IPS-20b (cell line): ENCODE results near the gene ATM.

Source experiments
- H3K27ac ChIP-seq: one replicate; pipeline ENCODE4 v1.5.1; 2013; ENCODE audit warnings: low read length
- H3K27me3 ChIP-seq: 2 replicates; pipeline ENCODE4 v1.6.1; 2013; ENCODE audit warnings: mild to moderate bottlenecking, low read length, inconsistent platforms; ENCODE audit not compliant: insufficient read depth
- H3K36me3 ChIP-seq: 2 replicates; pipeline ENCODE4 v1.6.1; 2013; ENCODE audit warnings: low read depth, mild to moderate bottlenecking, inconsistent platforms, low read length, moderate library complexity; ENCODE audit not compliant: insufficient read depth
- H3K4me1 ChIP-seq: 2 replicates; pipeline ENCODE4 v1.6.1; 2013; ENCODE audit warnings: mild to moderate bottlenecking, control low read depth, inconsistent platforms, low read length, moderate library complexity; ENCODE audit not compliant: insufficient read depth
- H3K4me3 ChIP-seq: 2 replicates; pipeline ENCODE4 v1.5.1; 2013; ENCODE audit warnings: mild to moderate bottlenecking, low read length, inconsistent platforms
- H3K9ac ChIP-seq: 2 replicates; pipeline ENCODE4 v1.6.1; 2013; ENCODE audit warnings: low read depth, mild to moderate bottlenecking, inconsistent platforms, low read length, moderate library complexity
- H3K9me3 ChIP-seq: 2 replicates; pipeline ENCODE4 v1.6.1; 2013; ENCODE audit warnings: mild to moderate bottlenecking, low read depth, low read length, inconsistent platforms; ENCODE audit not compliant: insufficient read depth

Gene ATM

DNA sequence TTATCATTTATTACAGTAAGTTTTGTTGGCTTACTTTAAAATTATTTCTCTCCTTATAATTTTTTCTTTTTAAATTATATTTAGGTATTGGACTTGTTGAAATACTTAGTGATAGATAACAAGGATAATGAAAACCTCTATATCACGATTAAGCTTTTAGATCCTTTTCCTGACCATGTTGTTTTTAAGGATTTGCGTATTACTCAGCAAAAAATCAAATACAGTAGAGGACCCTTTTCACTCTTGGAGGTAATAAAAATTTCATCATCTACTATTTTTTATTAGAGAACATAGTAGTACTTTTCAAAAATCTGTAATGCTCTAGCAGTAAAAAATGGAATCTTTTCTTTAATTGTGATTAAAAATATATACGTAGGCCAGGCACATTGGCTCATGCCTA lies 70.4 kb downstream of the ATM start:
- Histone ChIP-seq H3K4me1 (no peaks in the 10 kb centered on the region), H3K9ac (no peak overlapping the region), H3K9me3 (no peaks in the 10 kb centered on the region), H3K27ac (no peak overlapping the region), H3K36me3 (peaks cover 89% of the 10 kb centered on the region), H3K4me3 (no peak overlapping the region), H3K27me3 (no peaks in the 10 kb centered on the region)

DNA sequence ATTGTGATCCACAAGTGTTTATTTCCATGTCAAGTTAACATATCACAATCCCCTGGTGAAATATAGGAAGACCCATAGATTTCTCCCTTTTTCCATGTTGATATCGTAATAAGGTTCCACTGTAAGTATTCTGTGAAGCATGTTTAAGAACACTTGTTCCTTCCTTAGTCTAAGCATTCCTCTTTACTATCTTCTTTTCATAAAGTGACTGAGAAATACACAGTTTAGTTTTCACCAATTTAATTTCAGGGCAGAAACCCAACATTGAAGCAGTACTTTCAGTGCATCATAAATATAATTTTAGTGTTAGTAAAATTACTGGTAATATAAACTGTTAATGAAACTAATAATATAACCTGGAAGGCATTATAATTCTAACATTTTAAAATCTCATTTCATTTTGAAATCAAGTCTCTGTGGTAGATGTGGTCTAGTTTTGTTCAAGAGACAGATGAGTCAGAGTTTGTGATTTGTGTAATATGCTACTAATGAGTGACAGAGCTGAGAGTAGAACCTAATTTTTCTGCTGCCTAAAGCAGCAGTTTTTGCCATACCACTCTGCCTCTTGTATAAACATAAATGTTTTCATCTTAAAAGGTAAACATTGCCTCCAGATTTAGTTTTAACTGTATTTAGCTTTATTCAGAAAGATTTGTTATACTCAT lies 79.4 kb downstream of the ATM start:
- H3K4me1 ChIP-seq, result no peaks in the 10 kb centered on the region
- no peak overlapping the region for H3K27ac ChIP-seq
- peaks cover 97% of the 10 kb centered on the region for H3K36me3 ChIP-seq
- no peak overlapping the region for H3K9ac ChIP-seq
- H3K27me3 ChIP-seq, result no peaks in the 10 kb centered on the region
- H3K4me3 ChIP-seq, result no peak overlapping the region
- no peaks in the 10 kb centered on the region for H3K9me3 ChIP-seq

- H3K9ac ChIP-seq, result no peak overlapping the region
- H3K4me3 ChIP-seq, result no peak overlapping the region
- no peaks in the 10 kb centered on the region for H3K9me3 ChIP-seq
- H3K36me3 ChIP-seq, result peaks cover 88% of the 10 kb centered on the region
- no peak overlapping the region for H3K27ac ChIP-seq
- no peaks in the 10 kb centered on the region for H3K4me1 ChIP-seq
- H3K27me3 ChIP-seq, result no peaks in the 10 kb centered on the region
Observed at GRCh38 chr11:108307751-108308150, 84.9 kb downstream of the ATM start.

DNA sequence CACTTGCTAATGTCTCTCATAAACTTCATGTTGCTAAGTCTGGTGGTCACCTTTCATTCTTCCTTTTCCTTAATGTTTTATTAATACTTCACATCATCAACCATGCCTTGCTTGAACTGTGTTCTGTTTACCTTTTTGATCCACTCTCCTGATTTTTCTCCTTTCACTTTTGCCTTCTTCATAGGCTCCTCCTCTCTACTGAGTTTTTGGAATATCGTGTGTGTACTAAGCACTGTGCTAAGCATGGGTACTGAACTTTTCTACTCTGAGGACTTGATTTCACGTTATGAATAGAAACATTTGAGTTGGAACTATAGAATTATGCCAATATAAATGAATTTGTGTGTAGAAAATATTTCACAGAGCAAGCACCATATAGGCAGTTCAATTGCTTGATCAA lies 90.6 kb downstream of the ATM start:
- H3K9me3 ChIP-seq, result no peaks in the 10 kb centered on the region
- H3K27me3 ChIP-seq, result no peaks in the 10 kb centered on the region
- H3K36me3 ChIP-seq, result peaks cover 72% of the 10 kb centered on the region
- no peak overlapping the region for H3K9ac ChIP-seq
- H3K27ac ChIP-seq, result no peak overlapping the region
- H3K4me3 ChIP-seq, result no peak overlapping the region
- no peaks in the 10 kb centered on the region for H3K4me1 ChIP-seq

DNA sequence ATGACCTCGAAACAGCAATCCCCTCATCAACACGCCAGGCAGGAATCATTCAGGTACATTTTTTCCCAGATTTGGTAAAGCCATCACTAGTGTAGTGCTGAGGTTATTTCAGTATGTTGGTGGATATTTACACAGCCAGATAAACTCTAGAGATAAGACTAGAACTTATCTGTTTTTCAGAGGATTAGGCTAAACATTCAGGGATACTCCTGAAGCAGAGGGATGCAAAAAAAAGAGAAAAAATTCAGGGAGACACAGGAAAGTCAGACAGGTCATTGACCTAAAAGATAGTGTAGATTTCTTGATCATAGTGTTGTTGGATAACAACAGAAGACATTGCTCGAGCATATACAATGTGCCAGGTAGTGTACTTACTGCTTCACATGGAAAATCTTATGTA lies 93.2 kb downstream of the ATM start:
- Histone ChIP-seq H3K27me3 (no peaks in the 10 kb centered on the region), H3K4me1 (no peaks in the 10 kb centered on the region), H3K36me3 (peaks cover 71% of the 10 kb centered on the region), H3K9ac (no peak overlapping the region), H3K27ac (no peak overlapping the region), H3K9me3 (no peaks in the 10 kb centered on the region), H3K4me3 (no peak overlapping the region)

DNA sequence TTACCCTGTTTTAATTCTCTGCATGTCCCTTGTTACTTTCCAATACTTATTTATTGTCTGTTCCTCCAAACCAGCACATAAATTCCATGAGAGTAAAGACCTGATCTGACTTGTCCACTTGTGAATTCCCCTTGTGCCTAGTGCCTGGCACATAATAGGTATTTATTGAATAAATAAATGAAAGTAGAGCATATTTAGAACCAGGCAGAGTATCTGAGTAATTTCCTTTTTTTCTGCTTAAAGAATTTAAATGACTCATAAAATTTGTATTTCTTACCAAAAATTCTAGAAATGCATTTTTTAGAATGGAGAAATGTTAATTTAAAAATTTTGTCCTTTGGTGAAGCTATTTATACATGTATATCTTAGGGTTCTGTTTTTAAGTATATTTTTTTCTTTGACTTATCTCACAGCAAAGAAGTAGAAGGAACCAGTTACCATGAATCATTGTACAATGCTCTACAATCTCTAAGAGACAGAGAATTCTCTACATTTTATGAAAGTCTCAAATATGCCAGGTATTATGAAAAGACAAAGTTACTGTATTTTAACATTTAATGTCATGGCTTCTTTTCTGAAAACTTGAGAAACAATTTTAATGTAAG lies 96.8 kb downstream of the ATM start:
- H3K27ac ChIP-seq, result no peak overlapping the region
- no peaks in the 10 kb centered on the region for H3K4me1 ChIP-seq
- no peaks in the 10 kb centered on the region for H3K27me3 ChIP-seq
- no peaks in the 10 kb centered on the region for H3K9me3 ChIP-seq
- H3K4me3 ChIP-seq, result no peak overlapping the region
- no peak overlapping the region for H3K9ac ChIP-seq
- H3K36me3 ChIP-seq, result peaks cover 74% of the 10 kb centered on the region

GRCh38 chr11:108322666-108323065 lies 99.8 kb downstream of the ATM start:
- no peaks in the 10 kb centered on the region for H3K9me3 ChIP-seq
- H3K4me1 ChIP-seq, result no peaks in the 10 kb centered on the region
- peaks cover 78% of the 10 kb centered on the region for H3K36me3 ChIP-seq
- H3K27ac ChIP-seq, result no peak overlapping the region
- H3K9ac ChIP-seq, result no peak overlapping the region
- no peaks in the 10 kb centered on the region for H3K27me3 ChIP-seq
- H3K4me3 ChIP-seq, result no peak overlapping the region

DNA sequence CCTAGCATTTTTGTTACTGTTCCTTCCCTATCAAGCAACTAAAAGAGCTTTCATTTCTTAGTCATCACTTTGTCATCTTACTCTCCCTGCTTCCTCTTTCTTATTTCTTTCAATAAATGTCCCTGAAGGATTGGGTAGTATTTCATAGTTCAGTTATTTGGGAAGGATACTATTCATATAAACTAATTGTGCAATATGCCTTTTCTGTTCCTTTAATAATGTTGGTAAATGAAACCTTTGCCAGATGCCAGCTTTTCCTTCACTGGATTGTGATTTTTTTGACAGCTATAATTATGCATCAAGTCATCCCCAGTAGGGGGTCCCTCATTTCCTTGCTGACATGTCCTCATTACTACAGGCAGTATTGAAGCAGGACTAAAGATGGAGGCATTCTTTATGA lies 101.7 kb downstream of the ATM start:
- Histone ChIP-seq H3K27me3 (no peaks in the 10 kb centered on the region), H3K4me3 (no peak overlapping the region), H3K9me3 (no peaks in the 10 kb centered on the region), H3K27ac (no peak overlapping the region), H3K4me1 (no peaks in the 10 kb centered on the region), H3K9ac (no peak overlapping the region), H3K36me3 (peaks cover 91% of the 10 kb centered on the region)

- Histone ChIP-seq H3K9ac (no peak overlapping the region), H3K36me3 (peaks cover 88% of the 10 kb centered on the region), H3K27ac (no peak overlapping the region), H3K4me1 (no peaks in the 10 kb centered on the region), H3K9me3 (no peaks in the 10 kb centered on the region), H3K4me3 (no peak overlapping the region), H3K27me3 (no peaks in the 10 kb centered on the region)
Observed at GRCh38 chr11:108333403-108333899, 110.6 kb downstream of the ATM start.

DNA sequence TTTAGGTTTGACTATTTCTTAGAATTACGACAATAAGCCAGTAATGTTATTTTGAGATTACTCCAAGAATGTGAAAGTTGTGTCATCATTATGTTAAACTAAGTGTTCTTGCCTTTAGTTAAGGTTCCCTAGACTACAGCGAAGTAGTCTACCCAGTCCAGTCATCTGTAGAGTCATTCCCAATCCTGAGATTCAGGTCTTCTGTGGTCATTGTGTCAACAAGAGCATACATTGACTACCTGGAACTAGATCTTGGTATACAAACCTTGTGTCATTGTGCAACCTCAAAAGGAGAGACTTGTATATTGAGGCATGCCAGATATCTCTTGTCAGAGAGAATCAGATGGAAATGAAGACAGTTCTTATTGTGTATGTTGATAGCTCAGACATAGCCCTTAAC lies 115.9 kb downstream of the ATM start:
- H3K9me3 ChIP-seq, result no peaks in the 10 kb centered on the region
- no peak overlapping the region for H3K27ac ChIP-seq
- no peak overlapping the region for H3K4me3 ChIP-seq
- H3K4me1 ChIP-seq, result peaks cover 20% of the 10 kb centered on the region
- no peaks in the 10 kb centered on the region for H3K27me3 ChIP-seq
- H3K36me3 ChIP-seq, result peaks cover 40% of the 10 kb centered on the region
- no peak overlapping the region for H3K9ac ChIP-seq

- Histone ChIP-seq H3K9me3 (no peaks in the 10 kb centered on the region), H3K27ac (no peak overlapping the region), H3K27me3 (no peaks in the 10 kb centered on the region), H3K4me1 (peaks cover 20% of the 10 kb centered on the region), H3K9ac (no peak overlapping the region), H3K36me3 (peaks cover 19% of the 10 kb centered on the region), H3K4me3 (no peak overlapping the region)
Observed at GRCh38 chr11:108340973-108341372, 118.1 kb downstream of the ATM start.

- H3K27me3 ChIP-seq, result no peaks in the 10 kb centered on the region
- H3K4me3 ChIP-seq, result no peak overlapping the region
- no peak overlapping the region for H3K9ac ChIP-seq
- H3K9me3 ChIP-seq, result no peaks in the 10 kb centered on the region
- peaks cover 16% of the 10 kb centered on the region for H3K36me3 ChIP-seq
- H3K4me1 ChIP-seq, result peaks cover 20% of the 10 kb centered on the region
- H3K27ac ChIP-seq, result no peak overlapping the region
Observed at GRCh38 chr11:108341654-108342053, 118.8 kb downstream of the ATM start.
